ENCODE measurements around the gene TEX48. TPM values are rescaled to one million over a fixed set of nuclear protein-coding genes. Genes with fewer than 3 reads are reported as not detected.

TEX48 gene
- total and polyA plus RNA-seq, 10 of the 15 experiments (the other 5 are each of a cell fraction or from before 2014, with no cell fraction given), result not detected

DNA sequence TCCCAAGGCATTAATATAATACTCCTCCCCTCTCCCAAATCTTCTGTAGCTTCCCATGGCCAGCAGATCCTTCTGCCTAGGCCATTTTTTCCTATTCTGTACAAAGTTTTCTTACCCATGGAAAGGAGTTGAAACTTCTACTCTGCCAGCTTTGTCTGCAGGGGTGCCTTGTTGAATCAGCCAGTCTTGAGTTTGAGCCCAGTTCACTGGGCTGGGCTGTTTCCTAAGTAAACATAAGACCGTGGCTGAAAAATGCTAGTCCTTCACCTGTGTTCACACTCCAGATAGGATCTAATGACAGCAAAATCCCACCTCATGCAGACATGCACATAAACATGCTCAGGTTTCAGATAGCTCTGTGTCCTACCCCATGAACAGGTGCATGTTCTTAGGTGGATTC is 10.4 kb downstream of the TEX48 start:
- DNase-seq (ENCODE audit: low read depth, low spot score), result no peak
- Histone ChIP-seq H3K36me3 (ENCODE audit: control insufficient read depth in 2 of 2, insufficient read depth in 2 of 2, low read length in 1 of 2) (no peaks in the 10 kb centered on the region), H3K4me3 (no peak overlapping the region), H3K27me3 (replicated peaks in 1 of 2; ENCODE audit: control insufficient read depth in 2 of 2, insufficient read depth in 2 of 2, low read length in 1 of 2) (no peaks in the 10 kb centered on the region; a peak in 1 of 4 replicates), H3K4me2 (ENCODE audit: control insufficient read depth, insufficient read depth) (no peak overlapping the region), H3K4me1 (ENCODE audit: control insufficient read depth, insufficient read depth, low read length) (no peaks in the 10 kb centered on the region), H3K79me2 (ENCODE audit: control insufficient read depth, insufficient read depth, low read length) (no peaks in the 10 kb centered on the region), H2AFZ (ENCODE audit: control insufficient read depth, low read depth, low read length) (no peak overlapping the region), H3K27ac (ENCODE audit: control insufficient read depth, insufficient read depth) (no peak overlapping the region), H3K9ac (ENCODE audit: control insufficient read depth, insufficient read depth, low read length) (no peak overlapping the region), H3K9me3 (replicated peaks; ENCODE audit: control insufficient read depth, insufficient read depth, low read length) (no peaks in the 10 kb centered on the region), H4K20me1 (ENCODE audit: control insufficient read depth, insufficient read depth) (no peaks in the 10 kb centered on the region)
- 9% methylated on average over 1 of the region's 1 CpG for WGBS (ENCODE audit: insufficient coverage, insufficient replicate concordance, low lambda C conversion rate, missing lambda C conversion rate)
- TF ChIP-seq SMAD1 (IDR thresholded peaks at IDR 0.05; ENCODE audit: low read depth, partially characterized antibody) (no peak), NR2C1 (IDR thresholded peaks at IDR 0.05) (no peak), ZBED1 (IDR thresholded peaks at IDR 0.05; ENCODE audit: borderline replicate concordance) (no peak), RFX5 (IDR thresholded peaks at IDR 0.05; ENCODE audit: low read depth, low read length) (no peak), NBN (IDR thresholded peaks at IDR 0.05) (no peak), MEF2B (IDR thresholded peaks at IDR 0.05; ENCODE audit: partially characterized antibody, poor library complexity, severe bottlenecking) (no peak), IKZF1 (conservative IDR thresholded peaks at IDR 0.05) (no peak)
- TF ChIP-seq, protein P1, sequence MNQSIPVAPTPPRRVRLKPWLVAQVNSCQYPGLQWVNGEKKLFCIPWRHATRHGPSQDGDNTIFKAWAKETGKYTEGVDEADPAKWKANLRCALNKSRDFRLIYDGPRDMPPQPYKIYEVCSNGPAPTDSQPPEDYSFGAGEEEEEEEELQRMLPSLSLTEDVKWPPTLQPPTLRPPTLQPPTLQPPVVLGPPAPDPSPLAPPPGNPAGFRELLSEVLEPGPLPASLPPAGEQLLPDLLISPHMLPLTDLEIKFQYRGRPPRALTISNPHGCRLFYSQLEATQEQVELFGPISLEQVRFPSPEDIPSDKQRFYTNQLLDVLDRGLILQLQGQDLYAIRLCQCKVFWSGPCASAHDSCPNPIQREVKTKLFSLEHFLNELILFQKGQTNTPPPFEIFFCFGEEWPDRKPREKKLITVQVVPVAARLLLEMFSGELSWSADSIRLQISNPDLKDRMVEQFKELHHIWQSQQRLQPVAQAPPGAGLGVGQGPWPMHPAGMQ (IDR thresholded peaks at IDR 0.05; ENCODE audit: borderline replicate concordance), result no peak
- TF ChIP-seq, protein P2, sequence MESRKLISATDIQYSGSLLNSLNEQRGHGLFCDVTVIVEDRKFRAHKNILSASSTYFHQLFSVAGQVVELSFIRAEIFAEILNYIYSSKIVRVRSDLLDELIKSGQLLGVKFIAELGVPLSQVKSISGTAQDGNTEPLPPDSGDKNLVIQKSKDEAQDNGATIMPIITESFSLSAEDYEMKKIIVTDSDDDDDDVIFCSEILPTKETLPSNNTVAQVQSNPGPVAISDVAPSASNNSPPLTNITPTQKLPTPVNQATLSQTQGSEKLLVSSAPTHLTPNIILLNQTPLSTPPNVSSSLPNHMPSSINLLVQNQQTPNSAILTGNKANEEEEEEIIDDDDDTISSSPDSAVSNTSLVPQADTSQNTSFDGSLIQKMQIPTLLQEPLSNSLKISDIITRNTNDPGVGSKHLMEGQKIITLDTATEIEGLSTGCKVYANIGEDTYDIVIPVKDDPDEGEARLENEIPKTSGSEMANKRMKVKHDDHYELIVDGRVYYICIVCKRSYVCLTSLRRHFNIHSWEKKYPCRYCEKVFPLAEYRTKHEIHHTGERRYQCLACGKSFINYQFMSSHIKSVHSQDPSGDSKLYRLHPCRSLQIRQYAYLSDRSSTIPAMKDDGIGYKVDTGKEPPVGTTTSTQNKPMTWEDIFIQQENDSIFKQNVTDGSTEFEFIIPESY (IDR thresholded peaks at IDR 0.05), result no peak
- RAD21 ChIA-PET (ENCODE audit: unreplicated experiment), result interaction anchor here (0.8 kb wide), 1 partner anchor 222 kb away, joined by 3 read pairs; no protein-coding TSS in a partner anchor
- ATAC-seq, result no peak
- no TSS peak for BruUV-seq (replicated peaks)
- POLR2A ChIA-PET, result no interaction called here
- SMC1A ChIA-PET (ENCODE audit: uncharacterized antibody, unreplicated experiment), result interaction anchor here (1.0 to 1.6 kb wide), 2 partner anchors 9 to 343 kb away, joined by 3 to 4 read pairs; no protein-coding TSS in a partner anchor
- no peak for FAIRE-seq
- in situ Hi-C loops (cut with MboI), result loop anchor here (10.0 kb wide), 1 partner anchor 853 kb away; no protein-coding TSS in a partner anchor
- intact Hi-C loops (cut with micrococcal nuclease; ENCODE audit: unreplicated experiment), result no loop called here
- CTCF ChIA-PET, result interaction anchor here (1.3 to 14.0 kb wide), 4 partner anchors 7 to 359 kb away, joined by 3 to 135 read pairs (median 6); partner anchors contain the start of gene TEX48
